LNCaP clone FGC (cell line): ENCODE results near the gene LIN28A.

Source experiments
- DNase-seq: peaks from one replicate; pipeline ENCODE4 v3.0.0-alpha.2; 2011; ENCODE audit warnings: low read depth
- H3K4me3 ChIP-seq: 2 replicates; pipeline ENCODE4 v1.5.1; 2011; ENCODE audit warnings: mild to moderate bottlenecking, low read depth, low read length, control low read depth
- CTCF ChIP-seq: IDR thresholded peaks from 2 replicates; pipeline ENCODE4 v1.5.1; 2012; ENCODE audit warnings: mild to moderate bottlenecking; ENCODE audit not compliant: control insufficient read depth, insufficient read depth; ENCODE audit errors: extremely low read depth

LIN28A gene

GRCh38 chr1:26417111-26417759, 6.6 kb downstream of the LIN28A start:
- H3K4me3 ChIP-seq, result no peak overlapping the region
- peak; percentile 82 for TF ChIP-seq CTCF
- no peak for DNase-seq

GRCh38 chr1:26418865-26419349, 8.3 kb downstream of the LIN28A start:
- no peak overlapping the region for H3K4me3 ChIP-seq
- DNase-seq, result no peak
- no peak for TF ChIP-seq CTCF

- H3K4me3 ChIP-seq, result no peak overlapping the region
- TF ChIP-seq CTCF, result no peak
- no peak for DNase-seq
These were observed 8.9 kb downstream of the LIN28A start for GRCh38 chr1:26419494-26419893.

GRCh38 chr1:26429721-26430120, 19.1 kb downstream of the LIN28A start:
- H3K4me3 ChIP-seq, result no peak overlapping the region
- no peak for DNase-seq
- no peak for TF ChIP-seq CTCF

- H3K4me3 ChIP-seq, result peak within 1 kb of the TSS; percentile 80
- DNase-seq, result peak; percentile 82
- TF ChIP-seq CTCF, result no peak
These were observed 21.5 kb downstream of the LIN28A start, which contains the start of gene DHDDS for GRCh38 chr1:26431979-26432695. DHDDS (plus strand) TSS chr1:26432321; CDS start chr1:26432946, 625 bp downstream.

GRCh38 chr1:26432793-26433192, 22.2 kb downstream of the LIN28A start:
- H3K4me3 ChIP-seq, result peak overlapping the region; percentile 80
- TF ChIP-seq CTCF, result no peak
- DNase-seq, result no peak
